OCI-LY3 (cell line): ENCODE measurements around the gene ADAM10.

Experiments used
- EZH2phosphoT487 ChIP-seq: fragments of 200-600 bp; shearing (Covaris generic); IDR thresholded peaks from 2 replicates; pipeline ENCODE4 v1.6.1; 2018; ENCODE audit warnings: antibody characterized with exemption, mixed run types, low read depth
- TF ChIP-seq, protein P1 (sequence below): fragments of 200-600, 300-600 bp; sonication (generic); IDR thresholded peaks from 2 replicates; pipeline ENCODE4 v1.5.1; 2014; ENCODE audit warnings: antibody characterized with exemption, low read length, low read depth

DNA sequence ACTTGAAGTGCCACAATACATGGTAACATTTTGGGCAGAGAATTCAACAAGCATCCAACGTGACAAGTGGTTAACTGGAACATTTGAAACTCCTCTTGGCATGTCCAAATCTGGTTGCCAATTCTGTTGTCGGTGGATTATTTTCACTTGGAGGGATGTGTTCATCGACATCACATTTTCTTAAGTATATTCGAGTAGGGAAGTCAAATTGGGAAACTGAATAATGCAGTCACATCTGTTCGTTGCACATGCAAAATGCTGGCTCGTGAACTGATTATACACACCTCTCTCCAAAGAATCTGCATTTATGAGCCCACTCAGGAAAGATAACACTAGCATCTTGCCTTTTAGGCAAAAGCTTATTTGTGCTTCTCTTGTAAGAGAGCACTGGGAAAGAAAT lies 178.0 kb downstream of the ADAM10 start:
- TF ChIP-seq, protein P1, sequence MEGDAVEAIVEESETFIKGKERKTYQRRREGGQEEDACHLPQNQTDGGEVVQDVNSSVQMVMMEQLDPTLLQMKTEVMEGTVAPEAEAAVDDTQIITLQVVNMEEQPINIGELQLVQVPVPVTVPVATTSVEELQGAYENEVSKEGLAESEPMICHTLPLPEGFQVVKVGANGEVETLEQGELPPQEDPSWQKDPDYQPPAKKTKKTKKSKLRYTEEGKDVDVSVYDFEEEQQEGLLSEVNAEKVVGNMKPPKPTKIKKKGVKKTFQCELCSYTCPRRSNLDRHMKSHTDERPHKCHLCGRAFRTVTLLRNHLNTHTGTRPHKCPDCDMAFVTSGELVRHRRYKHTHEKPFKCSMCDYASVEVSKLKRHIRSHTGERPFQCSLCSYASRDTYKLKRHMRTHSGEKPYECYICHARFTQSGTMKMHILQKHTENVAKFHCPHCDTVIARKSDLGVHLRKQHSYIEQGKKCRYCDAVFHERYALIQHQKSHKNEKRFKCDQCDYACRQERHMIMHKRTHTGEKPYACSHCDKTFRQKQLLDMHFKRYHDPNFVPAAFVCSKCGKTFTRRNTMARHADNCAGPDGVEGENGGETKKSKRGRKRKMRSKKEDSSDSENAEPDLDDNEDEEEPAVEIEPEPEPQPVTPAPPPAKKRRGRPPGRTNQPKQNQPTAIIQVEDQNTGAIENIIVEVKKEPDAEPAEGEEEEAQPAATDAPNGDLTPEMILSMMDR: no peak
- TF ChIP-seq EZH2phosphoT487: no peak
